B cell (primary cell): ENCODE data around the gene SELENOV. TPM values are rescaled to one million over a fixed set of nuclear protein-coding genes. Genes with fewer than 3 reads are reported as not detected.

ENCODE experiments used
- ATAC-seq: fragments of 200-7000 bp; cut with Tn5 transposase; one replicate; pipeline ENCODE4 v1.10.0; 2021; ENCODE audit warnings: low read depth, mild to moderate bottlenecking, moderate number of reproducible peaks, moderate library complexity
- CTCF ChIA-PET: fragments of 350-600 bp; sonication (Branson Sonifier 250); formaldehyde crosslinking; loops from one replicate; lab custom pipeline; 2021; ENCODE audit warnings: antibody characterized with exemption, inconsistent platforms; lab: Charles Lee
- POLR2A ChIA-PET: fragments of 350-600 bp; sonication (Branson Sonifier 250); formaldehyde crosslinking; loops from one replicate; lab custom pipeline; 2021; ENCODE audit warnings: antibody characterized with exemption; lab: Charles Lee
- DNase-seq: peaks from one replicate; pipeline ENCODE4 v3.0.0; 2013
- H2AFZ ChIP-seq: 2 replicates; pipeline ENCODE4 v1.6.1; 2012; ENCODE audit warnings: mild to moderate bottlenecking, low read depth, low read length; ENCODE audit not compliant: insufficient read depth, poor library complexity, severe bottlenecking
- H3K27ac ChIP-seq, 2 donors: 1 replicate in 1 of 2; 2 replicates in 1 of 2; pipeline ENCODE4 v1.5.1; 2012 to 2013; ENCODE audit warnings: low read length in 2 of 2, mild to moderate bottlenecking in 2 of 2, moderate library complexity in 1 of 2
- H3K27me3 ChIP-seq, 4 experiments: fragments of 200-600 bp in 1 of 4; sonication (generic) in 1 of 4; replicated peaks in 1 of 4; 1 replicate in 2 of 4; 2 replicates in 2 of 4; pipeline versions ENCODE4 v1.6.1 to v1.7.0; 2013 to 2016; ENCODE audit warnings: low read length in 3 of 4, mild to moderate bottlenecking in 2 of 4, mixed read lengths in 1 of 4, moderate library complexity in 1 of 4; ENCODE audit not compliant: insufficient read depth in 4 of 4, control insufficient read depth in 3 of 4; ENCODE audit errors: control extremely low read depth in 1 of 4
- H3K36me3 ChIP-seq, 2 experiments: replicated peaks in 1 of 2; 1 replicate in 1 of 2; 2 replicates in 1 of 2; pipeline versions ENCODE4 v1.6.1 to v1.7.1; 2013; ENCODE audit warnings: low read length in 1 of 2; ENCODE audit not compliant: insufficient read depth in 2 of 2, control insufficient read depth in 1 of 2; ENCODE audit errors: control extremely low read depth in 1 of 2, extremely low read depth in 1 of 2
- H3K4me1 ChIP-seq, 2 donors: fragments of 200-600 bp in 1 of 2; sonication (generic) in 1 of 2; 1 replicate in 1 of 2; 2 replicates in 1 of 2; pipeline versions ENCODE4 v1.5.1 to v1.6.1; 2013 to 2017; ENCODE audit warnings: low read length in 2 of 2; ENCODE audit not compliant: control insufficient read depth in 2 of 2, insufficient read depth in 2 of 2
- H3K4me2 ChIP-seq: replicated peaks from 2 replicates; pipeline ENCODE3; 2012; ENCODE audit warnings: mild to moderate bottlenecking, low read depth, low read length; ENCODE audit not compliant: poor library complexity, severe bottlenecking
- H3K4me3 ChIP-seq, 5 experiments: fragments of 200-600 bp in 1 of 5; sonication (generic) in 1 of 5; 1 replicate in 3 of 5; 2 replicates in 2 of 5; pipeline versions ENCODE4 v1.5.1 to v1.7.0; 2011 to 2016; ENCODE audit warnings: low read length in 4 of 5, mild to moderate bottlenecking in 4 of 5, low read depth in 2 of 5, control low read depth in 1 of 5, moderate library complexity in 1 of 5; ENCODE audit not compliant: insufficient read depth in 1 of 5; ENCODE audit errors: control extremely low read depth in 1 of 5, extremely low read depth in 1 of 5
- H3K79me2 ChIP-seq: fragments of 200-600 bp; sonication (generic); one replicate; pipeline ENCODE4 v1.6.0; 2016; ENCODE audit warnings: low read length; ENCODE audit not compliant: control insufficient read depth, insufficient read depth
- H3K9ac ChIP-seq: fragments of 200-600 bp; sonication (generic); 2 replicates; pipeline ENCODE4 v1.6.1; 2017; ENCODE audit warnings: mild to moderate bottlenecking, low read length, moderate library complexity
- H3K9me3 ChIP-seq, 3 donors: one replicate each; pipeline versions ENCODE4 v1.6.1 to v1.7.1; 2013; ENCODE audit warnings: low read length in 2 of 3; ENCODE audit not compliant: control insufficient read depth in 2 of 3, insufficient read depth in 1 of 3; ENCODE audit errors: control extremely low read depth in 1 of 3
- H4K20me1 ChIP-seq: 2 replicates; pipeline ENCODE4 v1.6.0; 2012; ENCODE audit warnings: mild to moderate bottlenecking, low read length; ENCODE audit not compliant: insufficient read depth, control insufficient read depth, poor library complexity, severe bottlenecking
- H3K27ac Mint-ChIP-seq: one replicate; pipeline ENCODE4 v1.8.0; 2021; ENCODE audit warnings: mixed read lengths
- H3K27me3 Mint-ChIP-seq: one replicate; pipeline ENCODE4 v1.8.0; 2021; ENCODE audit warnings: mixed read lengths
- H3K4me1 Mint-ChIP-seq: one replicate; pipeline ENCODE4 v1.8.0; 2021; ENCODE audit warnings: mixed read lengths
- H3K4me3 Mint-ChIP-seq: one replicate; pipeline ENCODE4 v1.8.0; 2021; ENCODE audit warnings: mixed read lengths
- H3K9me3 Mint-ChIP-seq: one replicate; pipeline ENCODE4 v1.8.0; 2022; ENCODE audit warnings: mixed read lengths; ENCODE audit not compliant: insufficient read depth
- EZH2 ChIP-seq: IDR thresholded peaks from 2 replicates; pipeline ENCODE4 v1.6.1; 2012; ENCODE audit warnings: borderline replicate concordance, low read depth, mild to moderate bottlenecking, moderate library complexity, low read length; ENCODE audit not compliant: insufficient read depth, poor library complexity, severe bottlenecking
- WGBS: methylation state at CpG from one replicate; pipeline ENCODE4 v1.1.5; 2013; ENCODE audit warnings: missing lambda C conversion rate; ENCODE audit not compliant: insufficient coverage; 5-methylcytosine and 5-hydroxymethylcytosine counted together
- intact Hi-C: fragments of 100-400 bp; cut with micrococcal nuclease; formaldehyde crosslinking; loops from one replicate; pipeline ENCODE4 v1.10.0; 2022
- polyA plus RNA-seq: library from polyadenylated mRNA; depleted of rRNA; stranded (reverse); fragments of >200 nt; gene quantifications from 2 replicates; pipeline ENCODE4 v1.2.3, GENCODE V29; 2012
- total RNA-seq, 2 donors: library from RNA; stranded (reverse); fragments of 120-200 nt in 1 of 2; gene quantifications; 1 replicate in 1 of 2; 2 replicates in 1 of 2; pipeline versions ENCODE4 v1.2.3 to v1.2.4, GENCODE V29; 2013 to 2022
- TF ChIP-seq, protein P1 (sequence below): fragments of 200-600 bp; IDR thresholded peaks from one replicate; pipeline ENCODE4 v1.8.0; 2022; ENCODE audit warnings: antibody characterized with exemption, mild to moderate bottlenecking

Gene SELENOV
- total and polyA plus RNA-seq, 2 donors (not counting 1 experiment from before 2014, with no cell fraction given): not detected

DNA sequence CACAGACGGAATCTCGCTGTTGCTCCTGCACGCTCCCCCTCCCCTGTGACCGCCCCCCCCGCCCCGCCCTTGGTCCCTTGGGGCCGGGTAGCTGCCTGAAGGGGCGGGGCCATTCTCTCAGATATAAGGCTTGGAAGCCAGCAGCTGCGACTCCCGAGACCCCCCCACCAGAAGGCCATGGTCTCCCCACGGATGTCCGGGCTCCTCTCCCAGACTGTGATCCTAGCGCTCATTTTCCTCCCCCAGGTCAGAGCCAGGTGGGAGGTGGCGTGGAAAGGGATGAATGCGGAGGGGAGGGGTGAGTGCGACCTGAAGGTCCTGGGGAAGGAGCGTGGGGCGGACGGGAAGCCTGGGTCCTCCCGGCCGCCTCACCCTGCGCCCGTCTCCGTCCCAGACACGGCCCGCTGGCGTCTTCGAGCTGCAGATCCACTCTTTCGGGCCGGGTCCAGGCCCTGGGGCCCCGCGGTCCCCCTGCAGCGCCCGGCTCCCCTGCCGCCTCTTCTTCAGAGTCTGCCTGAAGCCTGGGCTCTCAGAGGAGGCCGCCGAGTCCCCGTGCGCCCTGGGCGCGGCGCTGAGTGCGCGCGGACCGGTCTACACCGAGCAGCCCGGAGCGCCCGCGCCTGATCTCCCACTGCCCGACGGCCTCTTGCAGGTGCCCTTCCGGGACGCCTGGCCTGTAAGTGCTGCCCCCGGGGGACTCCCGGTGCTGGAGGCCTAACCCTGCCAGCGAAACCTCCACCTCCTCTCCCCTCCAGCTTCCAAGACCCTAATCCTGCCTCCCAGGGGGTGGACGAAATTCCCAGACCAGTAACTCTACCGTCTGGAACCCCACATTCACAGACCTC lies 15.9 kb upstream of the SELENOV start, which contains the start of gene DLL3:
DLL3 (plus strand) TSS at position 150 of the 845 bp plus-strand sequence; CDS start at position 178, 28 bp downstream.
- DNase-seq (peak; percentile 55), ATAC-seq (peak; percentile 52)
- TF ChIP-seq EZH2: no peak
- TF ChIP-seq, protein P1, sequence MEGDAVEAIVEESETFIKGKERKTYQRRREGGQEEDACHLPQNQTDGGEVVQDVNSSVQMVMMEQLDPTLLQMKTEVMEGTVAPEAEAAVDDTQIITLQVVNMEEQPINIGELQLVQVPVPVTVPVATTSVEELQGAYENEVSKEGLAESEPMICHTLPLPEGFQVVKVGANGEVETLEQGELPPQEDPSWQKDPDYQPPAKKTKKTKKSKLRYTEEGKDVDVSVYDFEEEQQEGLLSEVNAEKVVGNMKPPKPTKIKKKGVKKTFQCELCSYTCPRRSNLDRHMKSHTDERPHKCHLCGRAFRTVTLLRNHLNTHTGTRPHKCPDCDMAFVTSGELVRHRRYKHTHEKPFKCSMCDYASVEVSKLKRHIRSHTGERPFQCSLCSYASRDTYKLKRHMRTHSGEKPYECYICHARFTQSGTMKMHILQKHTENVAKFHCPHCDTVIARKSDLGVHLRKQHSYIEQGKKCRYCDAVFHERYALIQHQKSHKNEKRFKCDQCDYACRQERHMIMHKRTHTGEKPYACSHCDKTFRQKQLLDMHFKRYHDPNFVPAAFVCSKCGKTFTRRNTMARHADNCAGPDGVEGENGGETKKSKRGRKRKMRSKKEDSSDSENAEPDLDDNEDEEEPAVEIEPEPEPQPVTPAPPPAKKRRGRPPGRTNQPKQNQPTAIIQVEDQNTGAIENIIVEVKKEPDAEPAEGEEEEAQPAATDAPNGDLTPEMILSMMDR: no peak
- Histone ChIP-seq H3K9me3 (peaks cover 0 to 11% (median 0%) of the 10 kb centered on the region in 3 donors), H3K4me1 (peaks cover 27 to 31% of the 10 kb centered on the region in 2 donors), H3K27ac (no peak within 1 kb of the TSS), H3K4me3 (peak within 1 kb of the TSS; percentile 11 to 65 (median 48)), H3K79me2 (no peaks in the 10 kb centered on the region), H4K20me1 (no peaks in the 10 kb centered on the region), H3K36me3 (no peaks in the 10 kb centered on the region), H3K4me2 (peak within 1 kb of the TSS; percentile 96), H3K27me3 (peaks cover 0 to 55% (median 26%) of the 10 kb centered on the region in 4 experiments), H2AFZ (peak within 1 kb of the TSS; percentile 72), H3K9ac (peak within 1 kb of the TSS; percentile 62)
- POLR2A ChIA-PET: interaction anchor here (0.7 to 1.2 kb wide), 2 partner anchors 335 to 659 kb away, joined by 5 to 7 read pairs; no protein-coding TSS in a partner anchor
- intact Hi-C loops: loop anchor here (2.0 kb wide), 2 partner anchors 18 to 34 kb away; partner anchors contain the start of genes EID2B and TIMM50
- peak within 1 kb of the TSS; percentile 85 for H3K4me3 Mint-ChIP-seq
- H3K27ac Mint-ChIP-seq: peak within 1 kb of the TSS; percentile 33
- CTCF ChIA-PET: interaction anchor here (0.5 to 2.4 kb wide), 9 partner anchors 9 to 376 kb away, joined by 3 to 9 read pairs (median 5); partner anchors contain the start of gene EID2B
- H3K4me1 Mint-ChIP-seq: peaks cover 25% of the 10 kb centered on the region
- 1% methylated on average over 47 of the region's 60 CpGs for WGBS
- H3K27me3 Mint-ChIP-seq: peaks cover 34% of the 10 kb centered on the region
- H3K9me3 Mint-ChIP-seq: no peaks in the 10 kb centered on the region
